Measurements from ENCODE around the gene MAPK10.
"Not testable (repeated sequence)": the region's sequence is repeated elsewhere in the genome, so short reads cannot be mapped to it uniquely, and the experiment has no call there.

MAPK10 gene

GRCh38 chr4:86334020-86334750, 25.7 kb downstream of the MAPK10 start:
- no peak for DNase-seq

GRCh38 chr4:86333236-86333635, 26.6 kb downstream of the MAPK10 start:
- no peak for DNase-seq

GRCh38 chr4:86330961-86331742, 28.7 kb downstream of the MAPK10 start:
- no peak for DNase-seq

- not testable (repeated sequence) for DNase-seq
Observed at GRCh38 chr4:86330411-86330810, 29.4 kb downstream of the MAPK10 start.

GRCh38 chr4:86329431-86329830, 30.4 kb downstream of the MAPK10 start:
- no peak for DNase-seq

GRCh38 chr4:86326400-86326799, 33.5 kb downstream of the MAPK10 start:
- DNase-seq: no peak

GRCh38 chr4:86319390-86319789, 40.5 kb downstream of the MAPK10 start:
- no peak for DNase-seq

- DNase-seq: no peak
Observed at GRCh38 chr4:86315579-86315978, 44.3 kb downstream of the MAPK10 start.

GRCh38 chr4:86313656-86314055, 46.2 kb downstream of the MAPK10 start:
- DNase-seq: no peak

- no peak for DNase-seq
Observed at GRCh38 chr4:86307432-86307831, 52.4 kb downstream of the MAPK10 start.

- DNase-seq: no peak
Observed at GRCh38 chr4:86306816-86307215, 53.0 kb downstream of the MAPK10 start.

GRCh38 chr4:86302830-86303229, 57.0 kb downstream of the MAPK10 start:
- no peak for DNase-seq

- DNase-seq: no peak
Observed at GRCh38 chr4:86302251-86302650, 57.6 kb downstream of the MAPK10 start.

GRCh38 chr4:86300516-86300915, 59.3 kb downstream of the MAPK10 start:
- no peak for DNase-seq

- DNase-seq: no peak
Observed at GRCh38 chr4:86296865-86297264, 63.0 kb downstream of the MAPK10 start.

- no peak for DNase-seq
Observed at GRCh38 chr4:86294883-86295282, 65.0 kb downstream of the MAPK10 start.

GRCh38 chr4:86291180-86291579, 68.7 kb downstream of the MAPK10 start:
- no peak for DNase-seq

- no peak for DNase-seq
Observed at GRCh38 chr4:86286726-86287125, 73.1 kb downstream of the MAPK10 start.

GRCh38 chr4:86283371-86283770, 76.5 kb downstream of the MAPK10 start:
- no peak for DNase-seq

GRCh38 chr4:86280246-86280645, 79.6 kb downstream of the MAPK10 start:
- DNase-seq: no peak

GRCh38 chr4:86279293-86279960, 80.4 kb downstream of the MAPK10 start:
- no peak for DNase-seq

- DNase-seq: no peak
Observed at GRCh38 chr4:86278126-86278525, 81.7 kb downstream of the MAPK10 start.

- DNase-seq: no peak
Observed at GRCh38 chr4:86274642-86275041, 85.2 kb downstream of the MAPK10 start.

GRCh38 chr4:86272669-86273068, 87.2 kb downstream of the MAPK10 start:
- DNase-seq: no peak

Data from stimulated activated CD4-positive, alpha-beta T cell treated with anti-CD3 and anti-CD28 coated beads, Interleukin-4, amount 100 ng/mL, for 1 hour (primary cell).